Dendritic cell treated with granulocyte-macrophage colony-stimulating factor and Interleukin-4, amounts not matched to agents 40 ng/mL and 50 ng/mL, for 4 days (primary cell): ENCODE results near the gene E2F2.

ENCODE experiments used
- H3K27ac Mint-ChIP-seq: one replicate; pipeline ENCODE4 v1.8.0; 2022; ENCODE audit warnings: mild to moderate bottlenecking, mixed read lengths
- H3K27me3 Mint-ChIP-seq: one replicate; pipeline ENCODE4 v1.8.0; 2022; ENCODE audit warnings: mild to moderate bottlenecking, mixed read lengths
- H3K36me3 Mint-ChIP-seq: one replicate; pipeline ENCODE4 v1.8.0; 2022; ENCODE audit warnings: low read depth, mixed read lengths
- H3K4me1 Mint-ChIP-seq: one replicate; pipeline ENCODE4 v1.8.0; 2022; ENCODE audit warnings: low read depth, mixed read lengths
- H3K4me3 Mint-ChIP-seq: one replicate; pipeline ENCODE4 v1.8.0; 2022; ENCODE audit warnings: mild to moderate bottlenecking, moderate library complexity, mixed read lengths
- H3K9me3 Mint-ChIP-seq: one replicate; pipeline ENCODE4 v1.8.0; 2022; ENCODE audit warnings: mixed read lengths
- intact Hi-C: fragments of 100-400 bp; cut with micrococcal nuclease; formaldehyde crosslinking; loops from one replicate; pipeline ENCODE4 v1.15.0; 2022

Gene E2F2

DNA sequence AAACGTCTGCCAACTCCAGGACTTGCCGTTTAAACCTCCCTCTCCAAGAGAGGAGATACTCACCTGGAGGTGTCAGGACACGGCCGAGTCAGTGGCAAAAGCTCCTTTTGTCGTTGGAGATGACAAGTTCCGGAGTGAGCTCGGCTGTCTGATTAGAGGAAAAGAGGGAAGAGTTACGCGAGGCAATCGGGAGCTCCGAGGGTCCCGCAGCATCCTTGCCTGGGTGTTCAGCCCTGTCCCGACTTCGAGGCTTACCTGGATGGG lies 27.8 kb upstream of the E2F2 start:
- Mint-ChIP-seq H3K27me3 (peaks cover 44% of the 10 kb centered on the region), H3K4me3 (peak overlapping the region; percentile 96), H3K4me1 (peaks cover 87% of the 10 kb centered on the region), H3K9me3 (no peaks in the 10 kb centered on the region), H3K27ac (peak overlapping the region; percentile 97), H3K36me3 (peaks cover 38% of the 10 kb centered on the region)
- intact Hi-C loops = no loop called here

DNA sequence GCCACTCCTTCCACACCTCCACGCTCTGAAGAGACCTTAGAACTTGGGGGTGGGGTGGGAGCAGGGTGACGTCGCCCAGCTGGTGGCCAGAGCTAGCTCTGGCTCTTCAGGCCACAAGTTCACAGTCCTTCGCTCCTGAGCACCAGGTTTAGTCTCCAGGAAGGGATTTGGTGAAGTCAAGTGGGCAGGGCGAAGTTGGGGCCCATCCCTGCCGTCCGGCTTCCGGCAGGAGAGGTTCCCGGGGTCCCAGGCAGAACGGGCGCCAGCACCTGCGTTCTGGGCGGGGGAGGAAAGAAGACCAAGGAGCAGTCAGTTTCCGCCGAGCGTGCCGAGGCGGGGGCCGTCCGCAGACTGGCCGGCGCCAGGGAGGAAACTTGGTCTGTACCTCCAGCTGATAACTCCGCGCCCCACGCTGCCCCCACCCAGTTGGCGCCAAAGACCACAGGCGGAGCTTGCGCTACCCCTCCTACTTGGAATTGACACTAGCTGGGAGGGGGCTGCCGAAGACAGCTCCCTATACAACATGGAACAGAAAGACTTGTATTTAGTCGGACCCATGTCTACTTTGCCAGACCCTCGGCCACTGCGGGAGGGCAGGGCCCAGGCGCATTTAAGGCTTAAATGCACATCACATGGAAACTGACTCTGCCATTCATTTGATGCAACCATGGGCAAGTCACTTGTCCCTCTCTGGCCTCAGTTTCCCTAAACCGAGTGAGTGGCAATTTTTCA lies 27.3 kb upstream of the E2F2 start:
- Mint-ChIP-seq H3K4me3 (peak overlapping the region; percentile 96), H3K4me1 (peaks cover 84% of the 10 kb centered on the region), H3K27ac (peak overlapping the region; percentile 97), H3K36me3 (peaks cover 38% of the 10 kb centered on the region), H3K9me3 (no peaks in the 10 kb centered on the region), H3K27me3 (peaks cover 44% of the 10 kb centered on the region)
- intact Hi-C loops = no loop called here

DNA sequence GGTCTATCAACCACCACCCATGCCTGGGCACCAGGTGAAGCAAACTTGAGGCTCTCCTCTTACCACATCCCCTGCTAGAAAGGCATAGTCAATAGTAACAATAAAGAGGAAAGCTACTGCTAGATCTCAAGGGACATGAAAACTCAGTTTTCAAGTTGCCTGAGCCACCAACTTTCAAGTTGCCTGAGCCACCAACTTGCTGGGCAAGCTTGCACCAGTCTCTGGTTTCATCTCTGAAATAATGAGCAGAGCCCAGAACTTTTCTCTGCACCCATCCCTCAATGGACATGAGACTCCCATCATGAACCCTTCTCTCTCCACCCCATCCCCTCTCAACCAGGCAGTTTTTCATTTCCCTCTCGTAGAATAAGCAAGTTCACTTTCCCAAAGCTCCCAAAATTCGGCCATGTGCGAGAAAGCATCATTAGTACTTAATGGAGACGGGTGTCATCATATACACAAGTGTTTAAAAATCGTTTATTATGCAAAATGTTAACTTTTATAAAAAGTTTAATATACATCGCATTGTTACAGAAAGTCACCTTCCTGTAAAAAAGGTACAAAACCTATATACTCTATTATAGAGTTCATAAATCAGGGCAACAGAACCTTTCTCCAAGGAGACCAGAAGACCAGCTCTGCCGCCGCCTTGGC lies 26.6 kb upstream of the E2F2 start:
- H3K4me3 Mint-ChIP-seq = peak overlapping the region; percentile 96
- H3K27me3 Mint-ChIP-seq = peaks cover 48% of the 10 kb centered on the region
- intact Hi-C loops = no loop called here
- H3K4me1 Mint-ChIP-seq = peaks cover 77% of the 10 kb centered on the region
- H3K9me3 Mint-ChIP-seq = no peaks in the 10 kb centered on the region
- H3K36me3 Mint-ChIP-seq = peaks cover 38% of the 10 kb centered on the region
- H3K27ac Mint-ChIP-seq = peak overlapping the region; percentile 97

DNA sequence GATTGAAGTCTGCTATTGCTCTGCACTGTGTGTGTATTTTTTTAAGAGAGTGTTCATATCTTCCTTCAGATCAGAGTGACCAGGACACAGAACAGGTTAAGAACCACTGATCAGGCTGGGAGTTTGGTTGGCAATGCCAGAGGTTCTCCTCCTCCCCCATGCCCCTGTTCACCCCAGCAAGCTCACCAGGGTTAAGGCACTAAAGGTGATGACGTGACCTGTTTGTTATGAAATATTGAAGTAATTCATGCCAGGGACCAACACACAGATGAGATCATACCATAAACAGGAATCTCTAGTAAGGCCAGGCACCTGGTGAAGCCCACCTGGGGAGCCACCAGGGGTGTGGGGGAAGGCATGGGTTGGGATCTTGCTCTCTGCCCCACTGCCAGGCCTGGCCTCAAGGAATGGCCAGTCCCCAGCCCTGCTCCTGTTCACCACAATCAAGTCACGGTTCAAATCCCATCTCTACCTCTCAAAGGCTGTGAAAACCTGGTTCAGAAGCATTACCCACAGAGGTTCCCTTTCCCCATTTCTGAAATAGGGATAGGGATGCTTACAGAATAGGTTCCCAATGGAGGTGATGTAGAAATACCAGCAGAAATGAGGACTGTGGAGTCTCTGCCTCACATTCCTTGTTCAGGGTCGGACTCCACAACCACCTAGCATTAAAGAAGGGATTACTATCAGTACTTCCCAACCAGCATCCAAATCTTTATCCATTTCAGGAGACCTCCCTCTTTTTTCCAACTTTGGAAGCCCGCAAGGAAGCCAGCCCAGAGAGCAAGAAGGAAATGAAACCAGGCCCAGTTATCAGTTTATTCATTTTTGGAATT lies 25.8 kb upstream of the E2F2 start:
- H3K27ac Mint-ChIP-seq = peak overlapping the region; percentile 97
- H3K27me3 Mint-ChIP-seq = peaks cover 56% of the 10 kb centered on the region
- peaks cover 38% of the 10 kb centered on the region for H3K36me3 Mint-ChIP-seq
- no peaks in the 10 kb centered on the region for H3K9me3 Mint-ChIP-seq
- intact Hi-C loops = no loop called here
- H3K4me1 Mint-ChIP-seq = peaks cover 70% of the 10 kb centered on the region
- peak overlapping the region; percentile 96 for H3K4me3 Mint-ChIP-seq

DNA sequence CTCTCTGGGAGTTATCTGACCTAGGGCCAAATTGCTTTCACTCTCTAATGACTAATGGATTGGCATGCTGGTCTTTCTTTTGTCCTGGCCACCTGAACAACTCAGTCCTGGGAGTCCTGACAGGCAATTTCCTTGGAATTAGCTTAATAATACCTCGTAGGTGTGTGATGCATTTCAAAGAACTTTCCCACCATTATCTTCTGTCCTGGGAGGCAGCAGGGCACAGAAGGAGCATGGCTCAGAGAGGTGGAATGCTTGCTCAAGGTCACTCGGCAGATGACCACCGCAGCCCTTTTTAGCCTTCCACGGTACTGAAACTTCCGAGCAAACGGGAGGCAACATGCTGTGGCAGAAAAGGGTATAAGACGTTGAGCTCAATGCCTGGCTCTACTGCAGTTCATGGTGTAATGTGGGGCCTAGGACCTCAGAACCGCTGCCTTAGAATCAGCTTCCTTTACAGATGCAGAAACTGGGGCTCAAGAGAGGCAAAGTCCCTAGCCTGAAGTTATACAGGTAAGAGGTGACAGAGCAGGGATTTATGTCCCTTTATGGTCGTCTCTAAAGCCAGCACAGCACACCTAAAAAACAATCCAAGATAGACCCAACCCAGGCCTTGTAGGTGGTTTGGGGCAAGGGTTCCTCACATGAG lies 25.1 kb upstream of the E2F2 start:
- intact Hi-C loops = no loop called here
- Mint-ChIP-seq H3K27me3 (peaks cover 62% of the 10 kb centered on the region), H3K4me3 (no peak overlapping the region), H3K4me1 (peaks cover 62% of the 10 kb centered on the region), H3K36me3 (peaks cover 38% of the 10 kb centered on the region), H3K9me3 (no peaks in the 10 kb centered on the region), H3K27ac (peak overlapping the region; percentile 93)

DNA sequence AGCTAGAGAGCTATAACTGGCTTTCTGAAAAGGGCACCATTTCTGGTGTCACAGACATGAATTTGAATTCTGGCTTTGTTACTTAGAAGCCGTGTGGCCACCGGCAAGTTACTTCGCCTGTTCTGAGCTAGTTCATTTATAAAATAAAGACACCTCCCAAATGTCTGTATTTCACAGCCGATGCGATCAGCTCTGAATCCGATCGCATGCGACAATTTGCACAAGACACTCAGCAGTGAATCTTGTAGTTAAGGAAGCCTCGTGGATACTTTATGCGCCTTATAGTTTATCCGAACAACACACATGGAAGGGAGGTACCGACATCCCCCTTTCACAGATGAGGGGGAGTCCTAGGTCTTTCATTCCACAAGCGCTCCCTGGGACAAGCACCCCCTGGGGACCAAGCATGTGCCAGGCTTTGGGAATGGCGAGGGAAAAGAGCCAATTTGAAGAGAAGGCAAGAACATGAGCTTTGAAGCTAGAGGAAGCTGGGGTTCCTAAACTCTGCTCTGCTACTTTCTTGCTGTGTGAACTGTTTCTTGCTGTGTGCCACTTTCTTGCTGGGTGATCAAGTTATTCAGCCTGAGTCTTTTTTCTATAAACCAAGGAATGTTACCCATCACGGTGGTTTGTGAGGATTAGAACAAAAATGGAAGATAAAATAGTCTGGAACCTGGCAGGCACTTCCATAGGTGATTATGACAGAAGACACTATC lies 24.4 kb upstream of the E2F2 start:
- Mint-ChIP-seq H3K4me3 (peak overlapping the region; percentile 77), H3K27me3 (peaks cover 68% of the 10 kb centered on the region)
- intact Hi-C loops = no loop called here

DNA sequence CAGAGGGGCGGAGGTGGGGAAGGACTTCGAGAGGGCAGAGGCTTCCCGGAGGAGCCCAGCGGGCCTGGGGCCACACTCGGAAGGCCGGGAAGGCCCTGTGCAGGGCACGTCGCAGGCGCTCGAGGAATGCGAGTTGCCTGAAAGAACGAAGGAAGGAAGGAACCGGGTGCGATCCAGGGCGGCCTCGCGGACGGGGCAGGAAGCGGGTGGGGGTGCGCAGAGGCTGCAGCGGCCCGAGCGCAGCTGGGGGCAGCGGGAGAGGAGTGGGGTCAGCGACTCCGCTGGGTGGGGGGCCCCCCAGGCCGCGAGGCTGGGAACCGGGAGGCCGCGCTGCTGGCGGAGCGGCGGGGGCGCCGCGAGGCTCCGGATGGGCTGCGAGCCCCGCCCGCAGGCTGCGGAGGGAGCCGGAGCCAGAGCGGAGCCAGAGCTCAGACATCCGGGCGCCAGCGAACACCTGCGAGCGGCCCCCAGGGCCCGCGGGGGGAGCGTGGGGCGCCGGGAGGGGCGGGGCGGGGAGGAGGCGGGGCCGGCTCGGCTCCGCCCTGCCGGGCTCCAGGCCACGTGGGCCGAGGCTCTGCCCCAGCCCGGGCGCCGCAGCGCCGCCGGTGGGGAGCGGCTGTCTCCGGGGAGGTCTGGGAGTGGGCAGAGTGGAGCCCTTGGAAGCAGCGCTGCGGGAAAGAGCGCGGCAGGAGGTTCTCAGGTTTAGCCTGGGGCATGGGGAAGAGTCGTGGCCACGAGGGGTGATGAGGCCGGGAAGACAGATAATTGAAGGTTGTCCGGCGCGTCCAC lies 23.6 kb upstream of the E2F2 start:
- peaks cover 38% of the 10 kb centered on the region for H3K36me3 Mint-ChIP-seq
- peak overlapping the region; percentile 96 for H3K4me3 Mint-ChIP-seq
- peak overlapping the region; percentile 93 for H3K27ac Mint-ChIP-seq
- H3K9me3 Mint-ChIP-seq = no peaks in the 10 kb centered on the region
- peaks cover 48% of the 10 kb centered on the region for H3K4me1 Mint-ChIP-seq
- intact Hi-C loops = no loop called here
- H3K27me3 Mint-ChIP-seq = peaks cover 72% of the 10 kb centered on the region

More for the DNA sequence above, 24.4 kb upstream of the E2F2 start:
- peaks cover 38% of the 10 kb centered on the region for H3K36me3 Mint-ChIP-seq
- peak overlapping the region; percentile 93 for H3K27ac Mint-ChIP-seq
- H3K4me1 Mint-ChIP-seq = peaks cover 56% of the 10 kb centered on the region
- H3K9me3 Mint-ChIP-seq = no peaks in the 10 kb centered on the region

DNA sequence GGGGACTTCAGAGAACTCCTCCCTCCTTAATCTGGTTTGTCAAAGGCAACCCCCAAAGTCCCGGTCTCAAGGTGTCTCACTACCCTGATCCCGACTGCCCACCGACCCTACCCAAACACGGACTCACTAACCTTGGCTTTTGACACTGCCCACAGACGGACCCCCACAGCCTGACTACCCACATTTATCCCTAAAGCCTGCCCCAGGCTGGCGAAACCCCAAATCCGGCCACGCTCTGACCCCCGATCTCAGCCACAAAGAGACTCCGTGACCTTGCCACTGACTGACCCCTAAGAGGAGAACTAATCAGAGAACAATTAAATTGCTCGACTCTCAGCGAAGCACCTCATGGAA lies 23.1 kb upstream of the E2F2 start:
- peaks cover 47% of the 10 kb centered on the region for H3K4me1 Mint-ChIP-seq
- H3K9me3 Mint-ChIP-seq = no peaks in the 10 kb centered on the region
- H3K27me3 Mint-ChIP-seq = peaks cover 72% of the 10 kb centered on the region
- intact Hi-C loops = no loop called here
- H3K27ac Mint-ChIP-seq = peak overlapping the region; percentile 93
- H3K4me3 Mint-ChIP-seq = peak overlapping the region; percentile 96
- peaks cover 34% of the 10 kb centered on the region for H3K36me3 Mint-ChIP-seq

DNA sequence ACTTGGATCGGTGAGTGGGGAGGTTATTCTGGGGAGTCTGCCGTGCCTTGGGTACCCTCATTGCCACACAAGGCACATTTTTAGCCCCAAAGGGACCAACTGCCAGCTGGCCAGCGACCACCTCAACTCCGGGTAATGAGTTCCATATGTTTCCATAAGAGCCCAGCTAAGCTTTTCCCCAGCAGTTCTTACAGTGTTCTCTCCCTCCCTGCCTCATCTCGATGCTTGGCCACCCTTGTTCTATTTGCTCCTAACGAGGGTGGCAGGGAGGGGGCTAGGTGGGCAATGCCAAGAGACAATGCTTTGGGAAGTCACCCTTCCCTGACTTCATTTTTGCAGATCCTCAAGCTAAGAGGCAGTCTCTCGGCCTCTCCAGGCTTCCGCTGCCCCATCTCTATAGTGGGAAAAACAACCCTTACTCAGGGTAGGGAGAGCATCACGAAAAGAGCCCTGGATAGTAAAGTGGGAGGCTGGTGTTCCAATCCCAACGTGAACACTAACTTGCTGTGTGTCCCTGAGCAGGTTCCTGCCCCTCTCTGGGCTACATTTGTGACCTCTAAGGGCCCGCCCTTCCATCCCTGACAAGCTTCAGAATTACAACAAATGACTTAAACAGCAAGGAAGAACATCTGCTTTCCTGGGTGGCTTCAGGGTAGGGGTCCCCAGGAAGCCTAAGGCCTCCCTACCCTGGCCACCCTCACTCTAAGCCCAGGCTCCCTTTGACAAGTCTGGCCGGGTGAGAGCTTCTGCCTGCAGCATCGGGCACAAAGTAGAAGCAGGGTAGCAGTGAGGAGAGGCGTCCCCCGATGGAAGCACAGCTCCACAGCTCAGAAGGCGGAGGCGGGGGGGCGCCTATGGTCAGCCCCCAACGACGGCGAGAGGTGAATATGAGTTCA lies 22.4 kb upstream of the E2F2 start:
- Mint-ChIP-seq H3K27ac (peak overlapping the region; percentile 93), H3K36me3 (peaks cover 28% of the 10 kb centered on the region), H3K4me1 (peaks cover 47% of the 10 kb centered on the region), H3K4me3 (no peak overlapping the region), H3K9me3 (no peaks in the 10 kb centered on the region), H3K27me3 (peaks cover 72% of the 10 kb centered on the region)
- intact Hi-C loops = no loop called here

DNA sequence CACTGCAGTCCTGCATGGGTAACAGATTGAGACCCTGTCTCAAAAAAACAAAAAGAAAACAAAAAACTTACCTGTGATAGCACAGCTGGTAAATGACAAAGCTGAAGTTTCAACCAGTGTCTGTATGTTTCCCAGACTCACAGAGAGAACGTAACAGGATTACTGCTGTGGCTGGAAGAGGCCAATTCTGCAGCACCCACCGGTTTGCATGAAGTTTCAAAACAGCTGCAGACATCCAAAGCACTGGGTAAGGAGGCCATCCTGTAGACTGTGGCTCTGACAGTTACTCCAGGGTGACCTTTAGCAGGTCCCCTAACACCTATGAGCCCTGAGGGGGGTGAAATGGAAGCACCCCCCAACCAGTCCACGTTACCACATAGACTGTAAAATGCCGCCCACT lies 20.8 kb upstream of the E2F2 start:
- H3K27me3 Mint-ChIP-seq = peaks cover 62% of the 10 kb centered on the region
- no peak overlapping the region for H3K4me3 Mint-ChIP-seq
- H3K4me1 Mint-ChIP-seq = peaks cover 31% of the 10 kb centered on the region
- H3K36me3 Mint-ChIP-seq = peaks cover 12% of the 10 kb centered on the region
- no peaks in the 10 kb centered on the region for H3K9me3 Mint-ChIP-seq
- intact Hi-C loops = no loop called here
- H3K27ac Mint-ChIP-seq = no peak overlapping the region

DNA sequence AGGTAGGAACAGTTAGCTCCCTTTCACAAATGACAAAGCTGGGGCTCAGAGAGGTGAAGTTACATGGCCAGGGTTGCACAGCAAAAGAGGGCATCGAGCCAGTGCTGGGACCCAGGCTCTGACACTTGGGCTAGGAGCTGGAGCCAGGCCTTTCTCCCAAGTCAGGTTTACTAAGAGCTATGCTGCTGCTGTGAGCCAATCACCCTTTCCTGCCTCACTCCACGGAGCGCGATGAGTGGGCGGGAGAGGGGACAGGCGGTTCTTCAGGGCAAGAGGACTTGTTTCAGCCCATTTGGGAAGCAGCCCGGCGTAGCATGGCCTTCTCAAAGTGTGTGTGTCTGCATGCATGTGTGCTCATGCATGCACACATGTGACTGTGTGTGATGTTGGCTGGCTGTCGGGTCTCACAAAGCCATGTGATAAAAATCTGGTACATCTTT lies 17.7 kb upstream of the E2F2 start:
- Mint-ChIP-seq H3K9me3 (no peaks in the 10 kb centered on the region), H3K36me3 (no peaks in the 10 kb centered on the region), H3K4me3 (no peak overlapping the region), H3K27ac (no peak overlapping the region), H3K4me1 (peaks cover 1% of the 10 kb centered on the region), H3K27me3 (peaks cover 53% of the 10 kb centered on the region)
- intact Hi-C loops = no loop called here

DNA sequence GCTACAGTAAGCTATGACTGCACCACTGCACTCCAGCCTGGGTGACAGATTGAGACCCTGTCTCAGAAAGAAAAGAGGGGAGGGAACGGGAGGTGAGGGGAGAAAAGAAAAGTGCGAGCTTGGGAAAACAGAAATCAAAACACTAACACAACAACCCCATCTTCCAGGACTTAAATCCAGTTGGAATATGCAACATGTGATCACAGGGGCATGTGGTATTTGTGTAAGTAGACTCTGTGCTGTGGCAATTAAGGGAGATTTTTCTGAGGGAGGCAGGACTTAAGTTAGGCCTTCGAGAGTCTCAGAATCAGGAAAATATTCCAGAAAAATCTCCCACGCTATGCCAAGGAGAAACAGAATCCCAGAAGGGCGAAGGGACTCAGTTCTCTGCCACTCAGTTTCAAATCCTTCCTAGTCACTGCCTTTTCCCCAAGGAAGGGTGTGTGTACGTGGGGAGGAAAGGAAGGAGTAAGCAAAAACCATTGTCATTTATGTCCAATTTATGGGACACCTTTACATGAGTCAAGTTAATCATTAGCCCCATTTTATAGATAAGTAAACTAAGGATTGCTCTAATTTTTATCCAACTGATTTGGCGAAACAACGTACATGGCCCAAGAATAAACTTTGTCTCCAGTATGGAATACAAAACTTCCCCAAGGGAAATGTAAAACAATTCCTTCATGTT lies 16.0 kb upstream of the E2F2 start:
- no peaks in the 10 kb centered on the region for H3K9me3 Mint-ChIP-seq
- H3K27ac Mint-ChIP-seq = no peak overlapping the region
- no peaks in the 10 kb centered on the region for H3K4me1 Mint-ChIP-seq
- H3K36me3 Mint-ChIP-seq = no peaks in the 10 kb centered on the region
- H3K4me3 Mint-ChIP-seq = no peak overlapping the region
- intact Hi-C loops = no loop called here
- peaks cover 39% of the 10 kb centered on the region for H3K27me3 Mint-ChIP-seq
